Endothelial cell of umbilical vein (primary cell): ENCODE results near the gene GPR34. TPM values are rescaled to one million over a fixed set of nuclear protein-coding genes. Genes with fewer than 3 reads are reported as not detected.

Experiments used
- BruUV-seq: library from RNA; stranded (reverse); fragments of 400-500 nt; replicated peaks from 2 replicates; lab custom pipeline; 2021; lab: Mats Ljungman, UMichigan
- CTCF ChIA-PET: fragments of 300-600, 350-600 bp; sonication (Branson Sonifier 250); formaldehyde crosslinking; loops from one replicate; lab custom pipeline; 2021; ENCODE audit warnings: antibody characterized with exemption, inconsistent platforms; lab: Charles Lee
- POLR2A ChIA-PET: fragments of 300-600, 350-600 bp; sonication (Branson Sonifier 250); formaldehyde crosslinking; loops from one replicate; lab custom pipeline; 2021; ENCODE audit warnings: antibody characterized with exemption, inconsistent platforms; lab: Charles Lee
- DNase-seq: peaks from one replicate; pipeline ENCODE4 v3.0.0-alpha.2; 2011; ENCODE audit warnings: low read depth, low spot score
- FAIRE-seq: peaks from 2 replicates; lab custom pipeline; 2011; peaks lifted over from hg19 to GRCh38; lab: Jason Lieb, UNC
- H2AFZ ChIP-seq: 2 replicates; pipeline ENCODE4 v1.6.0; 2012; ENCODE audit warnings: low read depth, low read length, control low read depth, inconsistent platforms
- H3K27ac ChIP-seq: 2 replicates; pipeline ENCODE4 v1.5.1; 2011; ENCODE audit warnings: low read depth, mild to moderate bottlenecking, control low read depth, low read length, moderate library complexity; ENCODE audit not compliant: insufficient read depth
- H3K27me3 ChIP-seq, 2 experiments: 2 replicates each; pipeline versions ENCODE4 v1.6.0 to v1.6.1; 2011; ENCODE audit warnings: low read length in 2 of 2, mixed read lengths in 1 of 2; ENCODE audit not compliant: control insufficient read depth in 2 of 2, insufficient read depth in 2 of 2
- H3K36me3 ChIP-seq, 2 experiments: 2 replicates in 1 of 2; 3 replicates in 1 of 2; pipeline ENCODE4 v1.5.1; 2011; ENCODE audit warnings: low read length in 2 of 2, mild to moderate bottlenecking in 1 of 2, moderate library complexity in 1 of 2; ENCODE audit not compliant: control insufficient read depth in 2 of 2, insufficient read depth in 2 of 2; ENCODE audit errors: extremely low read depth in 1 of 2
- H3K4me1 ChIP-seq: 3 replicates; pipeline ENCODE4 v1.5.1; 2011; ENCODE audit warnings: mild to moderate bottlenecking, low read length; ENCODE audit not compliant: control insufficient read depth, insufficient read depth; ENCODE audit errors: extremely low read depth
- H3K4me2 ChIP-seq: 2 replicates; pipeline ENCODE4 v1.6.1; 2011; ENCODE audit warnings: low read length, control low read depth, mixed read lengths; ENCODE audit not compliant: insufficient read depth
- H3K4me3 ChIP-seq, 3 experiments: fragments of 200-600 bp in 1 of 3; sonication (generic), shearing (Covaris generic) in 1 of 3; replicated peaks in 1 of 3; 2 replicates each; pipeline ENCODE4 v1.5.1; 2011 to 2016; ENCODE audit warnings: control low read depth in 3 of 3, low read length in 3 of 3, mild to moderate bottlenecking in 2 of 3, inconsistent platforms in 1 of 3, low read depth in 1 of 3, moderate library complexity in 1 of 3; ENCODE audit not compliant: insufficient read depth in 1 of 3
- H3K79me2 ChIP-seq: 2 replicates; pipeline ENCODE4 v1.6.0; 2012; ENCODE audit warnings: low read length, inconsistent platforms; ENCODE audit not compliant: control insufficient read depth, insufficient read depth
- H3K9ac ChIP-seq: replicated peaks from 2 replicates; pipeline ENCODE3; 2011; ENCODE audit warnings: low read length, control low read depth; ENCODE audit not compliant: insufficient read depth; ENCODE audit errors: extremely low read depth
- H3K9me1 ChIP-seq: replicated peaks from 3 replicates; pipeline ENCODE4 v1.6.0; 2011; ENCODE audit warnings: mild to moderate bottlenecking, low read length; ENCODE audit not compliant: control insufficient read depth, insufficient read depth; ENCODE audit errors: extremely low read depth
- H3K9me3 ChIP-seq: replicated peaks from 2 replicates; pipeline ENCODE4 v1.5.1; 2012; ENCODE audit warnings: low read length, inconsistent platforms; ENCODE audit not compliant: control insufficient read depth, insufficient read depth
- H4K20me1 ChIP-seq: replicated peaks from 2 replicates; pipeline ENCODE3; 2011; ENCODE audit warnings: mild to moderate bottlenecking, low read length; ENCODE audit not compliant: control insufficient read depth, insufficient read depth; ENCODE audit errors: extremely low read depth
- CTCF ChIP-seq, 2 donors: IDR thresholded peaks; 1 replicate in 1 of 2; 2 replicates in 1 of 2; pipeline ENCODE4 v1.5.1; 2011; ENCODE audit warnings: low read length in 2 of 2, mild to moderate bottlenecking in 2 of 2, moderate library complexity in 2 of 2, control low read depth in 1 of 2, inconsistent platforms in 1 of 2, low read depth in 1 of 2; ENCODE audit not compliant: insufficient read depth in 1 of 2; ENCODE audit errors: extremely low read depth in 1 of 2
- EZH2 ChIP-seq: IDR thresholded peaks from 2 replicates; pipeline ENCODE4 v1.6.1; 2012; ENCODE audit warnings: borderline replicate concordance, low read depth, mild to moderate bottlenecking, moderate library complexity, low read length, inconsistent platforms; ENCODE audit not compliant: severe bottlenecking
- FOS ChIP-seq: IDR thresholded peaks from 2 replicates; pipeline ENCODE4 v1.6.1; 2011; ENCODE audit warnings: mild to moderate bottlenecking, low read length, moderate library complexity, borderline replicate concordance; ENCODE audit not compliant: insufficient read depth
- GATA2 ChIP-seq: IDR thresholded peaks from 2 replicates; pipeline ENCODE4 v1.7.0; 2011; ENCODE audit warnings: low read depth, mild to moderate bottlenecking, moderate library complexity, mixed read lengths, low read length; ENCODE audit not compliant: insufficient read length, insufficient read depth
- JUN ChIP-seq: IDR thresholded peaks from 2 replicates; pipeline ENCODE4 v1.6.1; 2011; ENCODE audit warnings: borderline replicate concordance, low read depth; ENCODE audit not compliant: insufficient read length, insufficient read depth
- MAX ChIP-seq: IDR thresholded peaks from 2 replicates; pipeline ENCODE4 v1.6.1; 2011; ENCODE audit not compliant: insufficient read depth, insufficient read length
- MYC ChIP-seq: IDR thresholded peaks from one replicate; pipeline ENCODE4 v1.6.1; 2011; ENCODE audit warnings: mild to moderate bottlenecking, low read depth, low read length
- POLR2A ChIP-seq: IDR thresholded peaks from 2 replicates; pipeline ENCODE4 v1.6.1; 2012; ENCODE audit warnings: low read depth, mild to moderate bottlenecking, control low read depth, low read length
- POLR2AphosphoS5 ChIP-seq: IDR thresholded peaks from 2 replicates; pipeline ENCODE4 v1.6.1; 2012; ENCODE audit warnings: low read depth, mild to moderate bottlenecking, control low read depth, low read length, moderate library complexity; ENCODE audit not compliant: insufficient read depth
- dilution Hi-C: fragments of 300-500 bp; cut with MboI; formaldehyde crosslinking; loops from one replicate; pipeline ENCODE4 v1.15.0; 2019; ENCODE audit warnings: low sequenced_read_pairs; ENCODE audit not compliant: extremely low pct_ligation_motif_present
- intact Hi-C: fragments of 100-400 bp; cut with micrococcal nuclease; formaldehyde crosslinking; loops from one replicate; pipeline ENCODE4 v1.10.0; 2022
- polyA plus RNA-seq, 4 experiments: library from polyadenylated mRNA; depleted of rRNA in 3 of 4; stranded (reverse) in 3 of 4; unstranded in 1 of 4; fragments of >200 nt; gene quantifications; 2 replicates each; pipeline versions ENCODE4 v1.2.1 to v1.2.3, GENCODE V29; 2011 to 2012; ENCODE audit warnings: missing spikeins in 1 of 4
- total RNA-seq: library from RNA; stranded (reverse); gene quantifications from 2 replicates; pipeline ENCODE4 v1.2.3, GENCODE V29; 2021

Gene GPR34
- total and polyA plus RNA-seq, 2 donors (not counting 3 experiments of a cell fraction or from before 2014, with no cell fraction given), result not detected

DNA sequence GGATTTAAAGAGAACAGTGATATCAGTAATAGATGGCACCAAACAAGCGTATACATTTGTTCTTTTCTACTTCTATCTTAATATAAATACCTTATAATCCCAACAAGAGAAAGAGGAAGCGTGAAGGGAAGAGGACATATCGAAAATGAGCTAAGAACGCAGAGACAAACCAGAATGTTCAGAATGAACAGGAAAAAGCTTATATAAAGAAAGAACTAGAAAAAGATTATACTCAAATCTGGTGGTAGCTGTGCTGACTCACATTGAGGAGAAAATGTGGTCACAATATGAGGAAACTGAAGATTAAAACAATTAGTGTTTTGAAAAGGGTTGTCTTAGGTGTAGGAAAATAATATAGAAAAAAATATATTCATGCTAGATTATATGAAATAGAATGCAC is 2.0 kb upstream of the GPR34 start:
- Histone ChIP-seq H3K79me2 (no peaks in the 10 kb centered on the region), H3K27me3 (no peaks in the 10 kb centered on the region), H3K27ac (no peak overlapping the region), H2AFZ (no peak overlapping the region), H3K4me1 (no peaks in the 10 kb centered on the region), H3K9me1 (no peaks in the 10 kb centered on the region), H4K20me1 (no peaks in the 10 kb centered on the region), H3K4me2 (no peak overlapping the region), H3K4me3 (no peak overlapping the region), H3K9me3 (no peaks in the 10 kb centered on the region), H3K9ac (no peak overlapping the region), H3K36me3 (no peaks in the 10 kb centered on the region)
- no TSS peak for BruUV-seq
- ChIA-PET CTCF (no interaction called here), POLR2A (no interaction called here)
- dilution Hi-C loops, result no loop called here
- TF ChIP-seq EZH2 (no peak), CTCF (IDR thresholded peaks at IDR 0.05; ENCODE audit: extremely low read depth in 1 of 2, insufficient read depth in 1 of 2, low read depth in 1 of 2, low read length in 2 of 2) (no peak), GATA2 (no peak), JUN (no peak), MYC (no peak), POLR2A (no peak), MAX (no peak), FOS (no peak), POLR2AphosphoS5 (no peak)
- intact Hi-C loops, result no loop called here
- DNase-seq (no peak), FAIRE-seq (no peak)
